PC-3 (cell line): ENCODE results near the gene TCERG1L. TPM values are rescaled to one million over a fixed set of nuclear protein-coding genes. Genes with fewer than 3 reads are reported as not detected.

Experiments used
- ATAC-seq: fragments of 200-7000 bp; cut with Tn5 transposase; 2 replicates; pipeline ENCODE4 v1.9.1; 2020; ENCODE audit warnings: mild to moderate bottlenecking, moderate library complexity
- BruUV-seq: library from RNA; stranded (reverse); fragments of 400-500 nt; replicated peaks from 2 replicates; lab custom pipeline; 2021; lab: Mats Ljungman, UMichigan
- CTCF ChIA-PET: fragments of 300-600 bp; sonication (Branson Sonifier 250); formaldehyde crosslinking; loops from one replicate; lab custom pipeline; 2022; ENCODE audit warnings: antibody characterized with exemption; lab: Charles Lee
- POLR2A ChIA-PET: fragments of 300-600 bp; sonication (Branson Sonifier 250); formaldehyde crosslinking; loops from one replicate; lab custom pipeline; 2022; ENCODE audit warnings: antibody characterized with exemption; ENCODE audit not compliant: unreplicated experiment; lab: Charles Lee
- DNase-seq: peaks from one replicate; pipeline ENCODE4 v3.0.0-alpha.2; 2015
- H2AFZ ChIP-seq: fragments of 300-600 bp; sonication (generic); 2 replicates; pipeline ENCODE4 v1.6.0; 2016; ENCODE audit warnings: antibody characterized with exemption, low read length
- H3F3A ChIP-seq: fragments of 300-600 bp; sonication (generic); one replicate; pipeline ENCODE4 v1.6.0; 2017; ENCODE audit warnings: antibody characterized with exemption, low read length, control low read depth, mild to moderate bottlenecking; ENCODE audit not compliant: unreplicated experiment
- H3K27ac ChIP-seq: fragments of 300-600 bp; sonication (generic); 2 replicates; pipeline ENCODE4 v1.5.1; 2016; ENCODE audit warnings: mild to moderate bottlenecking, low read length
- H3K27me3 ChIP-seq: fragments of 300-600 bp; sonication (generic); 2 replicates; pipeline ENCODE4 v1.6.1; 2016; ENCODE audit warnings: low read length, mixed read lengths
- H3K36me3 ChIP-seq: fragments of 300-600 bp; sonication (generic); 2 replicates; pipeline ENCODE4 v1.6.1; 2016; ENCODE audit warnings: low read depth, mixed run types, low read length, mixed read lengths
- H3K4me1 ChIP-seq: fragments of 300-600 bp; sonication (generic); 2 replicates; pipeline ENCODE4 v1.5.1; 2016; ENCODE audit warnings: low read length; ENCODE audit not compliant: insufficient read depth
- H3K4me2 ChIP-seq: fragments of 300-600 bp; sonication (generic); 2 replicates; pipeline ENCODE4 v1.6.0; 2016; ENCODE audit warnings: low read length
- H3K4me3 ChIP-seq: fragments of 300-600 bp; sonication (generic); 2 replicates; pipeline ENCODE4 v1.5.1; 2016; ENCODE audit warnings: mild to moderate bottlenecking, low read length, mixed read lengths
- H3K79me2 ChIP-seq: fragments of 300-600 bp; sonication (generic); 2 replicates; pipeline ENCODE4 v1.6.1; 2017; ENCODE audit warnings: low read length, mixed read lengths
- H3K9ac ChIP-seq: fragments of 300-600 bp; sonication (generic); 2 replicates; pipeline ENCODE4 v1.6.0; 2016; ENCODE audit warnings: mild to moderate bottlenecking, low read length
- H3K9me2 ChIP-seq: fragments of 300-600 bp; sonication (generic); replicated peaks from 2 replicates; pipeline ENCODE4 v1.6.1; 2016; ENCODE audit warnings: mixed run types, low read length, mixed read lengths
- H3K9me3 ChIP-seq: fragments of 300-600 bp; sonication (generic); 2 replicates; pipeline ENCODE4 v1.6.1; 2016; ENCODE audit warnings: low read length, mixed read lengths
- H4K20me1 ChIP-seq: fragments of 300-600 bp; sonication (generic); 2 replicates; pipeline ENCODE4 v1.6.1; 2016; ENCODE audit warnings: low read length, mixed read lengths
- CTCF ChIP-seq: fragments of 300-600 bp; sonication (generic); conservative IDR thresholded peaks from 2 replicates; pipeline ENCODE4 v1.5.1; 2017; ENCODE audit warnings: antibody characterized with exemption, low read depth, mild to moderate bottlenecking, low read length
- EZH2 ChIP-seq: fragments of 300-600 bp; sonication (generic); IDR thresholded peaks from one replicate; pipeline ENCODE4 v1.6.1; 2017; ENCODE audit warnings: antibody characterized with exemption, mild to moderate bottlenecking, low read length; ENCODE audit not compliant: unreplicated experiment
- EZH2phosphoT487 ChIP-seq: fragments of 300-600 bp; sonication (generic); IDR thresholded peaks from 2 replicates; pipeline ENCODE4 v1.6.1; 2018; ENCODE audit warnings: mild to moderate bottlenecking, antibody characterized with exemption, low read length, borderline replicate concordance
- intact Hi-C: fragments of 100-400 bp; cut with micrococcal nuclease; formaldehyde crosslinking; loops from 2 replicates; pipeline ENCODE4 v1.9.0; 2023
- total RNA-seq: library from RNA; depleted of rRNA; stranded (reverse); fragments of >200 nt; gene quantifications from 2 replicates; pipeline ENCODE4 v1.2.3, GENCODE V29; 2014

The TCERG1L gene
- total RNA-seq, 1 experiment from 2014 or later, result not detected

GRCh38 chr10:131113709-131114291 is 197.7 kb downstream of the TCERG1L start:
- TF ChIP-seq CTCF, result no peak
- no peak for TF ChIP-seq EZH2
- no peak for TF ChIP-seq EZH2phosphoT487
- no peak overlapping the region for H3K4me3 ChIP-seq
- no peaks in the 10 kb centered on the region for H3K79me2 ChIP-seq
- no peaks in the 10 kb centered on the region for H3K4me1 ChIP-seq
- no peaks in the 10 kb centered on the region for H3K27me3 ChIP-seq
- ATAC-seq, result no peak
- CTCF ChIA-PET, result no interaction called here
- no TSS peak for BruUV-seq
- H4K20me1 ChIP-seq, result no peaks in the 10 kb centered on the region
- DNase-seq, result peak; percentile 3
- POLR2A ChIA-PET, result no interaction called here
- intact Hi-C loops, result no loop called here
- no peaks in the 10 kb centered on the region for H3K9me3 ChIP-seq
- no peaks in the 10 kb centered on the region for H3K9me2 ChIP-seq
- H3K4me2 ChIP-seq, result no peak overlapping the region
- H3K36me3 ChIP-seq, result no peaks in the 10 kb centered on the region
- no peak overlapping the region for H2AFZ ChIP-seq
- H3F3A ChIP-seq, result no peaks in the 10 kb centered on the region
- H3K27ac ChIP-seq, result no peak overlapping the region
- H3K9ac ChIP-seq, result no peak overlapping the region

- Histone ChIP-seq H3K27me3 (no peaks in the 10 kb centered on the region), H3K9ac (no peak overlapping the region), H3K9me3 (no peaks in the 10 kb centered on the region), H3F3A (no peaks in the 10 kb centered on the region), H3K4me2 (no peak overlapping the region), H3K36me3 (no peaks in the 10 kb centered on the region), H4K20me1 (no peaks in the 10 kb centered on the region), H3K79me2 (no peaks in the 10 kb centered on the region), H3K4me3 (no peak overlapping the region), H3K27ac (no peak overlapping the region), H3K4me1 (no peaks in the 10 kb centered on the region), H3K9me2 (no peaks in the 10 kb centered on the region), H2AFZ (no peak overlapping the region)
- ChIA-PET CTCF (no interaction called here), POLR2A (no interaction called here)
- no peak for ATAC-seq
- intact Hi-C loops, result no loop called here
- no peak for DNase-seq
- TF ChIP-seq EZH2 (no peak), EZH2phosphoT487 (no peak), CTCF (no peak)
- no TSS peak for BruUV-seq
These were observed 198.4 kb downstream of the TCERG1L start for GRCh38 chr10:131113165-131113564.

GRCh38 chr10:131112691-131113090 is 198.8 kb downstream of the TCERG1L start:
- no peak overlapping the region for H3K4me2 ChIP-seq
- no peak overlapping the region for H2AFZ ChIP-seq
- no peak overlapping the region for H3K9ac ChIP-seq
- no peaks in the 10 kb centered on the region for H3K4me1 ChIP-seq
- DNase-seq (no peak), ATAC-seq (no peak)
- no peaks in the 10 kb centered on the region for H3K27me3 ChIP-seq
- no peak overlapping the region for H3K27ac ChIP-seq
- H3K9me2 ChIP-seq, result no peaks in the 10 kb centered on the region
- no peaks in the 10 kb centered on the region for H3F3A ChIP-seq
- H3K9me3 ChIP-seq, result no peaks in the 10 kb centered on the region
- ChIA-PET CTCF (no interaction called here), POLR2A (no interaction called here)
- no TSS peak for BruUV-seq
- no peaks in the 10 kb centered on the region for H3K79me2 ChIP-seq
- H3K4me3 ChIP-seq, result no peak overlapping the region
- H4K20me1 ChIP-seq, result no peaks in the 10 kb centered on the region
- no peak for TF ChIP-seq EZH2phosphoT487
- H3K36me3 ChIP-seq, result no peaks in the 10 kb centered on the region
- intact Hi-C loops, result no loop called here
